22Rv1 (cell line): ENCODE data around the gene RBM15B.

Experiments
- CTCF ChIP-seq: fragments of 450-650 bp; IDR thresholded peaks from 2 replicates; pipeline ENCODE4 v1.5.1; 2017; ENCODE audit warnings: mild to moderate bottlenecking
- ZFX ChIP-seq: fragments of 450-650 bp; IDR thresholded peaks from 2 replicates; pipeline ENCODE4 v1.6.1; 2017; ENCODE audit warnings: antibody characterized with exemption, borderline replicate concordance

GRCh38 chr3:51358981-51359380 lies 32.1 kb upstream of the RBM15B start:
- TF ChIP-seq CTCF (no peak), ZFX (no peak)
